Mammary epithelial cell (primary cell): ENCODE results near the gene OR6J1.

Experiments
- EZH2 ChIP-seq: IDR thresholded peaks from 2 replicates; pipeline ENCODE4 v1.6.1; 2012; ENCODE audit warnings: low read length, inconsistent platforms, borderline replicate concordance
- TF ChIP-seq, protein P1 (sequence below), 2 donors: IDR thresholded peaks in 1 of 2; conservative IDR thresholded peaks in 1 of 2; 2 replicates each; pipeline ENCODE4 v1.5.1; 2011 to 2012; ENCODE audit warnings: inconsistent platforms in 2 of 2, low read length in 2 of 2, mild to moderate bottlenecking in 2 of 2, control low read depth in 1 of 2, low read depth in 1 of 2; ENCODE audit not compliant: insufficient read depth in 1 of 2; ENCODE audit errors: extremely low read depth in 1 of 2

GRCh38 chr14:22650046-22650739, 6.0 kb upstream of the OR6J1 start:
- TF ChIP-seq, protein P1, sequence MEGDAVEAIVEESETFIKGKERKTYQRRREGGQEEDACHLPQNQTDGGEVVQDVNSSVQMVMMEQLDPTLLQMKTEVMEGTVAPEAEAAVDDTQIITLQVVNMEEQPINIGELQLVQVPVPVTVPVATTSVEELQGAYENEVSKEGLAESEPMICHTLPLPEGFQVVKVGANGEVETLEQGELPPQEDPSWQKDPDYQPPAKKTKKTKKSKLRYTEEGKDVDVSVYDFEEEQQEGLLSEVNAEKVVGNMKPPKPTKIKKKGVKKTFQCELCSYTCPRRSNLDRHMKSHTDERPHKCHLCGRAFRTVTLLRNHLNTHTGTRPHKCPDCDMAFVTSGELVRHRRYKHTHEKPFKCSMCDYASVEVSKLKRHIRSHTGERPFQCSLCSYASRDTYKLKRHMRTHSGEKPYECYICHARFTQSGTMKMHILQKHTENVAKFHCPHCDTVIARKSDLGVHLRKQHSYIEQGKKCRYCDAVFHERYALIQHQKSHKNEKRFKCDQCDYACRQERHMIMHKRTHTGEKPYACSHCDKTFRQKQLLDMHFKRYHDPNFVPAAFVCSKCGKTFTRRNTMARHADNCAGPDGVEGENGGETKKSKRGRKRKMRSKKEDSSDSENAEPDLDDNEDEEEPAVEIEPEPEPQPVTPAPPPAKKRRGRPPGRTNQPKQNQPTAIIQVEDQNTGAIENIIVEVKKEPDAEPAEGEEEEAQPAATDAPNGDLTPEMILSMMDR (conservative IDR thresholded peaks at IDR 0.05 in 1 of 2, IDR thresholded peaks at IDR 0.05 in 1 of 2; ENCODE audit: extremely low read depth in 1 of 2, insufficient read depth in 1 of 2, low read depth in 1 of 2, low read length in 2 of 2) = no peak
- no peak for TF ChIP-seq EZH2
